ENCODE measurements around the gene GDF9.

DNA sequence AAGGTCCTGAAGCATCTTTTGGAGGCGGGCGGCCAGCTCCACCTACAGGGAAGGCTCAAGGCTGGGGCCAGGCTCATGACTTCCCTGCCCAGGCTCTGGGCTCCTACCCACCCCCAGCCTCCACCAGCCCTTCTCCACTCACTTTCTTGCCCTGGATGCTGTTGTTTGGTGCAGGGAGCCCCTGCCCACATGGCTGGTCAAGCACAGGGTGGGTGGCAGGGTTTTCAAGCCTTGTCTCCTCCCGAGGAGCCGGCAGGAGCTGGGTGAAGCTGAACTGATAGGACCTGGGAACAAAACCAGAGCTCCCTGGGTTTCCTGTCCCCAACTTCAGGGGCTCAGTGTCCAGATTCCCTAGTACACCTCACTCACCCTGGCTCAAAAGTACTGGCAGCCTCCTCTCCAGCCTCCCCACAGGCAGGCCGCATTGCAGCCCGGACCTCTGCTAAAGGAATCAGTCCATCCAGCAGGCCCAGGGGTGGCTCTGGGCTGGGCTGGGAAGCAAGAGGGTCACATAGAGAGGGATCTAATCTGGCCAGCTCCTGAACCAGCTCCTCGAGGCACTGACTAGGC, 42.7 kb downstream of the GDF9 start:
- TF ChIP-seq BHLHE40 (IDR thresholded peaks at IDR 0.05; ENCODE audit: borderline replicate concordance), result no peak
- TF ChIP-seq FOXA1 (IDR thresholded peaks at IDR 0.05), result no peak
- no peak for TF ChIP-seq TARDBP (IDR thresholded peaks at IDR 0.05)
- no peak for TF ChIP-seq SUZ12 (IDR thresholded peaks at IDR 0.05)
- no peak for TF ChIP-seq FOXK2 (IDR thresholded peaks at IDR 0.05)
- no peak for TF ChIP-seq ZNF384 (IDR thresholded peaks at IDR 0.05)
- no peak for TF ChIP-seq FOXM1 (IDR thresholded peaks at IDR 0.05; ENCODE audit: borderline replicate concordance)
